IPS-18c (cell line): Measurements from ENCODE around the gene SLC16A10.
"Not testable (repeated sequence)": the region's sequence is repeated elsewhere in the genome, so short reads cannot be mapped to it uniquely, and the experiment has no call there.

Experiments
- H3K4me3 ChIP-seq: 2 replicates; pipeline ENCODE4 v1.7.0; 2013; ENCODE audit warnings: low read depth, mild to moderate bottlenecking, low read length, moderate library complexity; ENCODE audit not compliant: insufficient read depth
- H3K9me3 ChIP-seq: one replicate; pipeline ENCODE4 v1.6.1; 2013; ENCODE audit warnings: mild to moderate bottlenecking, low read length, moderate library complexity; ENCODE audit not compliant: control insufficient read depth, insufficient read depth

Gene SLC16A10

DNA sequence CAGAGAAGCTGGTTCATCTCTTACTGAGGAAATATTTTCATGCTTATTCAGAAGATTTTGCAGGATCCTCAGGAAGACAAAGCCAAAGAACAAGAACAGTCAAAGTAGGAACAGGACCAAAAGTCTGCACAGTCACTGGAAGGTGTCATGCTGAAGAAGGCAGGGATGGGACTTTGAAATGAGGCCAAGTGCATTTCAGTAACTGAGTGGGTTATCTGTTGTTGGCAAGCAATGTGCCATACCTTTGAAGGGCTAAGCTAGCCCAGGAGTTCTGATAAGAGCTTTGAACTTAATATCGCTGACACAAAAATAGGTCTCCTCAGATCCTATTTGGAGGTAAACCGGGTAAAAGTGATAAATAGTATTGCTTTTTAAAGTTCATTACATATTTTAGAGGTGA, 31.5 kb downstream of the SLC16A10 start:
- Histone ChIP-seq H3K9me3 (no peaks in the 10 kb centered on the region), H3K4me3 (no peak overlapping the region)

DNA sequence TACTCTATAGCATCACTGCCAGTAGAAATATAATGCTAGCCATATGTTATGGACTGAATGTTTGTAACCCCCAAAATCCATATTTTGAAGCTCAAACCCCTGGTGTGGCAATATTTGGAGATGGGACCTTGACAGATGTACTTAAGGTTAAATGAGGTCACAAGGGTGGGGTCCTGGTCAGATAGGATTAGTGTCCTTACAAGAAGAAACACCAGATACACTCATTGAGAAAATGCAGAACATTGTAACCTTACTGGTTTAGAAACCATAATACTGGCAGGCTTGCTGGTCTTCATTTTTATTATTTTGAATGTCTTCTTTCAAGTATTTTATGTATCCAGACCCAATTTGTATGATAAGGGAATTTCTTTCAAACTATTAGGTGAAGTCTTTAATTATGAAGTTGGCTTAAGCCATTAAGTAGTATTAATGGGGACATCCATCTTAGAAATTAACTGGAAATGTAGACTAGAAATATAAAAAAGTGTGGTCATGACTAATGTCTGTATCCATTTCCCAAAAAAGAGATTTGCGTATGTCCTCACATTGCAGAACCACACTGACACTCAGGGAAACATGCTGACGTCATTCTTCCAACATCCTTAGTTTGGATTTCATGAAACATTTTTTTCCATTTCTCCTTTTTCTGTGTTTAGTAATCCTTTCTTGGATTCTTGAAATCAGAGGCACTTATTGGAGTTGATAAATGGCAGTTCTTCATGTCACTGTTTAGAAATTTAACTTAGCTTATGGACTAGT, 32.4 kb downstream of the SLC16A10 start:
- no peaks in the 10 kb centered on the region for H3K9me3 ChIP-seq
- no peak overlapping the region for H3K4me3 ChIP-seq

DNA sequence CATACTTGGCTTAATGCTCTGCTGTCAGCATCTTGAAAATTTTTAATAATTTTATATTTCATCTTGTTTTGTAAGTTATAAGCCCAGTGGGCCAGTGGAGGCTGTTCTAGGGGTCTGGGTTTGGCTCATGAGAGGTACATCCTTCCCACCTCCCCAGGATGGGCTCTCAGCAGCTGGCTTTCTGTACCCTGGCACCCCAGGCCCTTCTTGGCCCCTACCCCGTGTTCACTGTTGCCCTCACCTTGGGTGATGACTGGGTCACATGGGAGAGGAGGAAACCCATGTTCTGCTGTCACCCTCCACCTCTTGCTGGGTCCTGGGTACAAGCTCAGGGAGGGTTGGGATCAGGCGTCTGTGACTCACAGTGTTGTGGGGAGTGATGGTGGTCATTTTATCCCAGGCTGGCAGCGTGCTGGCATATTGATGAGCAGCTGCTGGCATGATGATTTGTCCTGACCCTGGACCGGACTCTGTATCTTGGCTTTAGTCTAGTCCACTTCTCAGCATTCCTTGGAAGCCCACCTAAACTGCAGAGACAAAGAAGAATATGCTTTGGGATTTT, 34.6 kb downstream of the SLC16A10 start:
- no peaks in the 10 kb centered on the region for H3K9me3 ChIP-seq

DNA sequence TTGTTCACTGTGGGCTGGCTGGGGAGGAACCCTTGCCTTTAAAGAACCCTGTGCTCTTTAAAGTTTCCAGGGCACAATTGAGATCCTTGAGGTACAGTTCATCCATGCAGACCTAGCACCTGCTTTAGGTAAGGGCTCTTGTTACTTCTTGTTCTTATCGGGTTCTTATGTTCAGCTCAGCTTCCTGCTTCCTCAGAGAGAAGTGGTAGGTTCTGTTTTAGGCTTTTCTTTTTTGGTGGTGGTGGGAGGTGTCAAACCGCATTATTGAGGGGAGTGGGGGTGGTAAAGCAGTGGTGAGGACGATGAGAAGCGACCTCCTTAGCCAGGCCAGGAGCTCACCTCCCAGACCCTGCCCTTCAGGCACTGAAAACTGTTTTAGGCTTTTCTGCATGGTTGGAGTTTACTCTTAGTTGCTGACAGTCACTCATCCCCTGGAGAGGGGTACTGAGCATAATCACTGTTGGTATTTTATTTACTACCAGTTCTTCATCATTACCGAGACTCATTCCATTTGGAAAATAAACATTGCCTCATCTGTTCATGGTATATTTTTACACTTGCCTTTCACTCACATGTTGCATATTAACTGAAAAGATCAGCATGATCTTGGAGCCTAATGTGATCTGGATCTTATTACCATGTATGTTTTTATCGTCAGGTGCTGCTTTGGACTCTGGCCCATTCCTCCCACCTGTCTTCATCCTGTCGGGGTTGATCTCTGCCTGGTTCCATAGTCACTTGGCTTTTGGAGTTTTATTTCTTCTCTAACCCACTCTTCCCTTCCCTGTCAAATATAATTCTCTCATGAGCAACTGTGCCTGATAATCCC, 35.4 kb downstream of the SLC16A10 start:
- Histone ChIP-seq H3K4me3 (no peak overlapping the region), H3K9me3 (no peaks in the 10 kb centered on the region)

More for the DNA sequence above, 34.6 kb downstream of the SLC16A10 start:
- no peak overlapping the region for H3K4me3 ChIP-seq

DNA sequence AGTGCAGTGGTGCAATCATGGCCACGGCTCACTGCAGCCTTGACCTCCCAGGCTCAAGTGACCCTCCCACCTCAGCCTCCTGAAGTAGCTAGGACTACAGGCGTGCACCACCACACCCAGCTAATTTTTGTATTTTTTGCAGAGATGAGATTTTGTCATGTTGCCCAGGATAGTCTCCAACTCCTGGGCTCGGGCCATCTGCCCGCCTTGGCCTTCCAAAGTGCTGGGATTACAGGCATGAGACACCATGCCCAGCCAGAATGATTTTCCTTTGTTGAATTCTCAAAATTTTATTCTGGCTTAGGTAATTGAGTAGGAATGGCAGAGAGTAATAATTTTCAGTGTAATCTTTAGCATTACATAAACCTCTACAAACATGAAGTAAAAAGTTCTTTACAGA, 37.1 kb downstream of the SLC16A10 start:
- Histone ChIP-seq H3K9me3 (no peaks in the 10 kb centered on the region), H3K4me3 (no peak overlapping the region)

DNA sequence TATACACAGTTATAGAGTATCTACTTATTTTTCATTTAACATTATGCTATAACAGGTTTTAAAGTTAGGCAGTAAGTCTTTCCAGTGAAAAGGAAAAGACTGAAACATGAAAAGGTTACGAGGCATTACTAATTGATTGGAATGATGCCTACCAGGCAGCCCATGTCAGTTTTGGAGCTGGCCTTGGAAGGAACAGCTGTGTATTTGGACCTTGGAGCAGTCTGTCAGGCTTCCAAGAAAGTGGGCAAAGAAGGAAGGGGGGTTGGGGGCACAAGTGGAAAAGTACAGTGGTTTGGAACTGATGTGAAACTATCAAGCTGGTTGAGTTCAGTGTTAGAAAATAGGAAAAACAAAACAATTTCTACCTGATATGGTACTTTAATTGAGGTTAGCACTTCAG, 41.7 kb downstream of the SLC16A10 start:
- no peaks in the 10 kb centered on the region for H3K9me3 ChIP-seq
- H3K4me3 ChIP-seq: no peak overlapping the region

DNA sequence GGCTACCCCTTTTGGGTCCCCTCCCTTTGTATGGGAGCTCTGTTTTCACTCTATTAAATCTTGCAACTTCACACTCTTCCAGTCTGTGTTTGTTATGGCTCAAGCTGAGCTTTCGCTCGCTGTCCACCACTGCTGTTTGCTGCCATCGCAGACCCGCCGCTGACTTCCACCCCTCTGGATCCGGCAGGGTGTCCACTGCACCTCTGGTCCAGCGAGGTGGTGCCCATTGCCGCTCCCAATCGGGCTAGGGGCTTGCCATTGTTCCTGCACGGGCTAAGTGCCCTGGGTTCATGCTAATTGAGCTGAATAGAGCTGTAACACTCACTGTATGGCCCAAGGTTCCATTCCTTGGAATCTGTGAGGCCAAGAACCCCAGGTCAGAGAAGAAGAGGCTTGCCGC, 43.7 kb downstream of the SLC16A10 start:
- H3K4me3 ChIP-seq, H3K9me3 ChIP-seq: not testable (repeated sequence)

DNA sequence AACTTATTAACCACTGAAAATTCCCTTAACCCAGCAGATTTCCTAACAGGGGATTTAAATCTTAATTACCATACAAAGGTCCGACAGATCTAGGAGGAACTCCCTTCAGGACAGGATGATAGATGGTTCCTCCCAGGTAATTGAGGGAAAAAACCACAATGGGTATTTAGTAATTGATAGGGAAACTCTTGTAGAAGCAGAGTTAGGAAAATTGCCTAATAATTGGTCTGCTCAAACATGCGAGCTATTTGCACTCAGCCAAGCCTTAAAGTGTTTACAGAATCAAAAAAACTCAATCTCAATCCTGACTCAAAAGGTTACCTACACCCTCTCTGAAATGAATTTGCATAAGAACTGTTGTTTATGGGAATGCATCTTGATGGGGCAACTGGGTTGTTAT, 45.4 kb downstream of the SLC16A10 start:
- not testable (repeated sequence) for H3K9me3 ChIP-seq, H3K4me3 ChIP-seq

DNA sequence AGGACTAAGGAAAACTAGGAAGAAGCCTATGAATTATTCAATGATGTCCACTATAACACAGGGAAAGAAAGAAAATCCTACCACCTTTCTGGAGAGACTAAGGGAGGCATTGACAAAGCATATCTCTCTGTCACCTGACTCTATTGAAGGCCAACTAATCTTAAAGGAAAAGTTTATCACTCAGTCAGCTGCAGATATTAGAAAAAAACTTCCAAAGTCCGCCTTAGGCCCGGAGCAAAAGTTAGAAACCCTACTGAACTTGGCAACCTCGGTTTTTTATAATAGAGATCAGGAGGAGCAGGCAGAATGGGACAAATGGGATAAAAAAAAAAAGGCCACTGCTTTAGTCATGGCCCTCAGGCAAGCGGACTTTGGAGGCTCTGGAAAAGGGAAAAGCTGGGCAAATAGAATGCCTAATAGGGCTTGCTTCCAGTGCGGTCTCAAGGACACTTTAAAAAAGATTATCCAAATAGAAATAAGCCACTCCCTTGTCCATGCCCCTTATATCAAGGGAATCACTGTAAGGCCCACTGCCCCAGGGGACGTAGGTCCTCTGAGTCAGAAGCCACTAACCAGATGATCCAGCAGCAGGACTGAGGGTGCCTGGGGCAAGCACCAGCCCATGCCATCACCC, 47.0 kb downstream of the SLC16A10 start:
- H3K9me3 ChIP-seq, H3K4me3 ChIP-seq: not testable (repeated sequence)

DNA sequence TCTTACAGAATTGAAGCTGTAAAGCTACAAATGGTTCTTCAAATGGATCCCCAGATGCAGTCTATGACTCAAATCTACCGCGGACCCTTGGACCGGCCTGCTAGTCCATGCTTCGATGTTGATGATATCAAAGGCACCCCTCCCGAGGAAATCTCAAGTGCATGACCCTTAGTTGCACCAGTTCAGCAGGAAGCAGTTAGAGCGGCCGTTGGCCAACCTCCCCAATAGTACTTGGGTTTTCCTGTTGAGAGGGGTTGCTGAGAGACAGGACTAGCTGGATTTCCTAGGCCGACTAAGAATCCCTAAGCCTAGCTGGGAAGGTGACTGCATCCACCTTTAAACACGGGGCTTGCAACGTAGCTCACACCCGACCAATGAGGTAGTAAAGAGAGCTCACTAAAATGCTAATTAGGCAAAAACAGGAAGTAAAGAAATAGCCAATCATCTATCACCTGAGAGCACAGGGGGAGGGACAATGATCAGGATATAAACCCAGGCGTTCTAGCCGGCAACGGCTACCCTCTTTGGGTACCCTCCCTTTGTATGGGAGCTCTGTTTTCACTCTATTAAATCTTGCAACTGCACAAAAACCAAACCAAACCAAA, 50.3 kb downstream of the SLC16A10 start:
- not testable (repeated sequence) for H3K9me3 ChIP-seq, H3K4me3 ChIP-seq

DNA sequence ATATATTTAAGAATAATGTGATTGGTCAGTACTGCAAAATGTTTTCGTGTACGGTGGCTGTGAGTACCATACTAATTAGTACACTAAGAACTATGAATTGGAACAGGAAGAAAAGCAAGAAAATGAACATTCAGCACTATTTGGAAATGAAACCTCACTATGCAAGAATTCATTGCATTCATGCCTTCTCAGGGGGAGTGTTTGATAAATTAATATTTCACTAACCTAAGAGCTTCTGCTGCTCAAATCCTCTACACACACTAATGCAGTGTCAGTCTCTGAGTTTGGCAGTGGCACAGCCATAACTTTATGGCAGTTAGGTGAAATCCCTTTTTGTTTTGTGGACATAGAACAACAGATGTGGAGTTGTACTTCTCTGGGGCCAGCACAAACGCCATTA, 60.1 kb downstream of the SLC16A10 start:
- H3K4me3 ChIP-seq: no peak overlapping the region

DNA sequence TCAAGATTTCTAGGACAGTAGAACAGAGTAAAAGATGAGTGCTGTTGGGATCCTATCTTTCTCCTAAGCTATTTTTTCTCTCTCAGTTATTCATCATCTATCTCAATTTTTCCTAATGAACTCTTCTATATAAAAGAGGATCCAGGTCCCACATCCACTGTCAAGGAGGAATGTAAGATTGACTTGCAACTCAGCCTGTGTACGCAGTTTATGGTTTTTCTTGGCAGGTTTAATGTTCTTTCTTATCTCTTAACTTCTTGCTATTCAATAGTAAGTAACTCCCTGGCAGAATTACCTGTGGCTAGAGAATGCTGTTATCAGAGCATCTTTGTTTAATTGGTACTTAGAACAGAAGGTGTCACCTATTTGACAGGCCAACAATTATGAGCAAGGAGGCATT, 60.8 kb downstream of the SLC16A10 start:
- no peaks in the 10 kb centered on the region for H3K9me3 ChIP-seq
- no peak overlapping the region for H3K4me3 ChIP-seq

More for the DNA sequence above, 60.1 kb downstream of the SLC16A10 start:
- no peaks in the 10 kb centered on the region for H3K9me3 ChIP-seq

DNA sequence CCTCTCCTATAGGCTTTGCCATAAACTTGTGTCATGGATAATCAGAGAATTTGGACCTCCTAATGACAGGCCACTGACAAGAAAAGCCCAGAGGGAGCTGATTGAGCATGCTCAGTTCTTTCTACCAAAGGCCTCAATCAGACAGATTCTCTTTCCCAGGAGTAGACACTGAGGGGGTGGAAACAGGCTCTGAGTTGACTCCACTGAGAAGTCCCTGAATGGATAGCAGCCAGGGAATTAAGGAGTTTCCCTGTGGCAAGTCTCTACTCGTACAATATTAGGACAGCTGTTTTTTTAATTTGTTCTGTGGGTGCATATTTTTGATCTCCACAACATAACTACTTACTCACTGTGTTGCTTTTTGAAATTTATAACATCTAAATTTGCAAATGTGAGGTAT, 63.3 kb downstream of the SLC16A10 start:
- H3K9me3 ChIP-seq: no peaks in the 10 kb centered on the region
- no peak overlapping the region for H3K4me3 ChIP-seq

DNA sequence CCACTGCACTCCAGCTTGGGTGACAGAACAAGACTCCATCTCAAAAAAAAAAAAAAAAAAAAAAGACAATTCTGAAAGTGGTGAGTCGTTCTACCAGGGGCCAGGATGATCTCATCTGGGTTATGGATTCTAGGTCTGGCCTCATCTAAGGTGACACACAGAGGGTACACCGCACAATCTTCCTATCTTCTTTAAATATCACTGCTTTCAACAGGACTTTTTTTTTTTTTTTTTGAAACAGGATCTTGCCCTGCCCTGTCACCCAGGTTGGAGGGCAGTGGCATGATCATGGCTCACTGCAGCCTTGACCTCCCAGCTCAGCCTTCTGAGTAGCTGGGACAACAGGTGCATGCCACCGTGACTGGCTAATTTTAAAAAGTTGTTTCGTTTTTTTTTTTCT, 67.7 kb downstream of the SLC16A10 start:
- no peak overlapping the region for H3K4me3 ChIP-seq
- H3K9me3 ChIP-seq: no peaks in the 10 kb centered on the region

DNA sequence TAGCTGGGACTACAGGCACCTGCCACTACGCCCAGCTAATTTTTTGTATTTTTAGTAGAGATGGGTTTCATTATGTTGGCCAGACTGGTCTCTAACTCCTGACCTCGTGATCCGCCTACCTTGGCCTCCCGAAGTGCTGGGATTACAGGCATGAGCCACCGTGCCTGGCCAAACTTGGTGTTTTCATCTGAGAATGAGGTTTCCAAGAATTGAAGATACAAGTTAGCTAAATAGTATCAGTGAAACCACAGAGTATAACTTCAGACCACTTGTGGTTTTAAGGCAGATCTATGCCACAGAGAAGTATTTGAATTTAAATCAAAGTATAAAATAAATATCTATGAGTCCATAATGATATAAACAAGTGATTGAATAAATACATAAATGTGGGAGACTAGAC, 70.1 kb downstream of the SLC16A10 start:
- no peak overlapping the region for H3K4me3 ChIP-seq

DNA sequence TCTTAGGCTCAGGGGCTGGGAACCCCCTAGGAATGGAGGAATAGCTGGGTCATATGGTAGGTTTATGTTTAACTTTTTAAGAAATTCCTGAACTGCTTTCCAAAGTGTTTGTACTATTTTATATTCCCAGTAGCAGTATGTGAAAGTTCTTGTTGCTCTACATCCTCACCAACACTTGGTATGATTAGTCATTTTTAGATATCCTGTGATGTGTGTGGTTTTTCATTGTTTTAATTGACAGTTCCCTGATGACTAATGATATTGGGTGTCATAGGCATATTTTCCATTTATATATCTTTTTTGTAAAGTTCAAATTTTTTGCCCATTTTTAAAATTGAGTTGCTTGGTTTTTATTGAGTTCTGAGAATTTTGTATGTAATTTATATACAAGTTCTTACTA, 72.3 kb downstream of the SLC16A10 start:
- Histone ChIP-seq H3K9me3 (peaks cover 2% of the 10 kb centered on the region), H3K4me3 (no peak overlapping the region)

More for the DNA sequence above, 70.1 kb downstream of the SLC16A10 start:
- H3K9me3 ChIP-seq: no peaks in the 10 kb centered on the region

DNA sequence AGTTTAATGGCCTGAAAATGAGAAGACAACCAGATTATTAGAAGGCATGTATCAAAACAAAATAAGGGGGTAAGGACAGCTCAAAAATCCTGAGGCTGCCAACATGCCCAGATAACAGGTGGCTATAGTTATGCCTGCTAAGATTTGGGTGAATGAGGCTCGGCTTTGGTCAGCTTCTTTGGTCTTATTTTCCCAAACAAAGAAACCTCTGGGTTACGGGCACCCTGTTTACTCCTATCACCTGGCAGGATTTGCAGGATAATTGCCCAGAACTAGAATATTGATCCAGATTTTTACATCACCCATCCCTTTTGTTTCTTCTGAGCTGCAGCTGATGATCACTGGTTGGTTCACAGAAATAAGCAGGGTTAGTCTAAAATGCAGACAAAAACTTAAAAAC, 74.3 kb downstream of the SLC16A10 start:
- H3K9me3 ChIP-seq: peaks cover 2% of the 10 kb centered on the region
- no peak overlapping the region for H3K4me3 ChIP-seq
